GM18867 (cell line): ENCODE results near the gene PCDHGA5.
A peak's percentile ranks its signal among the peaks of the same experiment; 100 is the strongest.
"Not testable (repeated sequence)": the region's sequence is repeated elsewhere in the genome, so short reads cannot be mapped to it uniquely, and the experiment has no call there.

Source experiments
- ATAC-seq: cut with Tn5 transposase; IDR thresholded peaks from one replicate; pipeline ENCODE4 v1.9.1; 2021; ENCODE audit warnings: mild to moderate bottlenecking, moderate library complexity; ENCODE audit not compliant: unreplicated experiment

The PCDHGA5 gene

GRCh38 chr5:141412854-141413539, 49.0 kb downstream of the PCDHGA5 start, which contains the start of gene PCDHGA10:
PCDHGA10 (plus strand) TSS chr5:141412987; CDS start chr5:141413176, 189 bp downstream.
- ATAC-seq = peak; percentile 84

GRCh38 chr5:141413540-141414069, 49.6 kb downstream of the PCDHGA5 start:
- ATAC-seq = no peak

GRCh38 chr5:141414548-141415274, 50.7 kb downstream of the PCDHGA5 start:
- ATAC-seq = not testable (repeated sequence)

GRCh38 chr5:141415275-141415618, 51.3 kb downstream of the PCDHGA5 start:
- ATAC-seq = not testable (repeated sequence)
